Measurements from ENCODE around the gene ACADSB.

DNA sequence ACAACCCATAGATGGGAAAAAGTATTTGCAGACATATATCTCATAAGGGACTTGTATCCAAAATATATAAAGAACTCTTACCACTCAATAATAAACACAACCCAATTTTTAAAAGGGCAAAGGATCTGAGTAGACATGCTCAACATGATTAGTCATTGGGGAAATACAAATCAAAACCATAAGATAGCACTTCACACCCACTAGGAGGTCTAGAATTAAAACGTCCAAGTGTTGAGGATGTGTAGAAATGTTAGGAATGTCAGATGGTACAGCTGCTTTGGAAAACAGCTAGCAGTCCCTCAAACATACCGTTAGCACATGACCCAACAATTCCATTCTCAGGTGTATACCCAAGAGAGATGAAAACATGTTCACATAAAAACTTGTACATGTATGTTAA is 20.3 kb upstream of the ACADSB start:
- no peak for TF ChIP-seq POLR2A (IDR thresholded peaks at IDR 0.05)
- TF ChIP-seq, protein P1, sequence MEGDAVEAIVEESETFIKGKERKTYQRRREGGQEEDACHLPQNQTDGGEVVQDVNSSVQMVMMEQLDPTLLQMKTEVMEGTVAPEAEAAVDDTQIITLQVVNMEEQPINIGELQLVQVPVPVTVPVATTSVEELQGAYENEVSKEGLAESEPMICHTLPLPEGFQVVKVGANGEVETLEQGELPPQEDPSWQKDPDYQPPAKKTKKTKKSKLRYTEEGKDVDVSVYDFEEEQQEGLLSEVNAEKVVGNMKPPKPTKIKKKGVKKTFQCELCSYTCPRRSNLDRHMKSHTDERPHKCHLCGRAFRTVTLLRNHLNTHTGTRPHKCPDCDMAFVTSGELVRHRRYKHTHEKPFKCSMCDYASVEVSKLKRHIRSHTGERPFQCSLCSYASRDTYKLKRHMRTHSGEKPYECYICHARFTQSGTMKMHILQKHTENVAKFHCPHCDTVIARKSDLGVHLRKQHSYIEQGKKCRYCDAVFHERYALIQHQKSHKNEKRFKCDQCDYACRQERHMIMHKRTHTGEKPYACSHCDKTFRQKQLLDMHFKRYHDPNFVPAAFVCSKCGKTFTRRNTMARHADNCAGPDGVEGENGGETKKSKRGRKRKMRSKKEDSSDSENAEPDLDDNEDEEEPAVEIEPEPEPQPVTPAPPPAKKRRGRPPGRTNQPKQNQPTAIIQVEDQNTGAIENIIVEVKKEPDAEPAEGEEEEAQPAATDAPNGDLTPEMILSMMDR (IDR thresholded peaks at IDR 0.05): no peak
